Activated CD4-positive, alpha-beta T cell treated with anti-CD3 and anti-CD28 coated beads for 36 hours (primary cell): Measurements from ENCODE around the gene LRIF1. TPM values are rescaled to one million over a fixed set of nuclear protein-coding genes. Genes with fewer than 3 reads are reported as not detected.

Source experiments
- total RNA-seq, 2 experiments: library from RNA; stranded (reverse); gene quantifications; one replicate each; pipeline ENCODE4 v1.2.3, GENCODE V29; 2021

LRIF1 gene
- total RNA-seq, 2 experiments from 2014 or later: 15.1 to 15.4 TPM

Other genes starting within 250 kb of the LRIF1 start
- gene CD53, start 90.8 kb downstream of the LRIF1 start, total RNA-seq: 100 to 1,000 TPM; 238 to 244 TPM
- 10 to 100 TPM; 30.4 to 34.4 TPM for gene DRAM2, start 176.2 kb upstream of the LRIF1 start, total RNA-seq
- gene CEPT1, start 176.3 kb upstream of the LRIF1 start, total RNA-seq: 10 to 100 TPM; 34.7 to 49.1 TPM
- 100 to 1,000 TPM; 174 to 190 TPM for gene DENND2D, start 236.7 kb upstream of the LRIF1 start, total RNA-seq